AG04450 (cell line): ENCODE measurements around the gene MYO18A. TPM values are rescaled to one million over a fixed set of nuclear protein-coding genes. Genes with fewer than 3 reads are reported as not detected.
"Not testable (repeated sequence)": the region's sequence is repeated elsewhere in the genome, so short reads cannot be mapped to it uniquely, and the experiment has no call there.

Experiments
- CTCF ChIA-PET: fragments of 300-600, 350-600 bp; formaldehyde crosslinking; extraction: SDS; loops from one replicate; lab custom pipeline; 2022; ENCODE audit warnings: antibody characterized with exemption, inconsistent platforms; lab: Charles Lee
- POLR2A ChIA-PET: fragments of 350-600 bp; formaldehyde crosslinking; extraction: SDS; loops from one replicate; lab custom pipeline; 2021; ENCODE audit warnings: antibody characterized with exemption, inconsistent platforms; lab: Yijun Ruan, JAX
- DNase-seq: peaks from one replicate; pipeline ENCODE4 v3.0.0-alpha.2; 2011; ENCODE audit warnings: low read depth, low spot score
- H3K27ac ChIP-seq: one replicate; pipeline ENCODE4 v1.5.1; 2012; ENCODE audit warnings: low read depth, low read length, control low read depth
- H3K27me3 ChIP-seq: one replicate; pipeline ENCODE4 v1.6.0; 2012; ENCODE audit warnings: low read length; ENCODE audit not compliant: control insufficient read depth, insufficient read depth
- H3K4me3 ChIP-seq: 2 replicates; pipeline ENCODE4 v1.5.1; 2011; ENCODE audit warnings: mild to moderate bottlenecking, low read depth, low read length, control low read depth
- H3K9me3 ChIP-seq: 2 replicates; pipeline ENCODE4 v1.5.1; 2012; ENCODE audit warnings: low read length; ENCODE audit not compliant: control insufficient read depth, insufficient read depth
- polyA plus RNA-seq: library from polyadenylated mRNA; depleted of rRNA; stranded (reverse); fragments of >200 nt; gene quantifications from 2 replicates; pipeline ENCODE4 v1.2.3, GENCODE V29; 2011
- TF ChIP-seq, protein P1 (sequence below): IDR thresholded peaks from 2 replicates; pipeline ENCODE4 v1.5.1; 2011; ENCODE audit warnings: low read depth, low read length, control low read depth, inconsistent platforms

Gene MYO18A
- polyA plus RNA-seq, 1 experiment: 9.8 TPM

DNA sequence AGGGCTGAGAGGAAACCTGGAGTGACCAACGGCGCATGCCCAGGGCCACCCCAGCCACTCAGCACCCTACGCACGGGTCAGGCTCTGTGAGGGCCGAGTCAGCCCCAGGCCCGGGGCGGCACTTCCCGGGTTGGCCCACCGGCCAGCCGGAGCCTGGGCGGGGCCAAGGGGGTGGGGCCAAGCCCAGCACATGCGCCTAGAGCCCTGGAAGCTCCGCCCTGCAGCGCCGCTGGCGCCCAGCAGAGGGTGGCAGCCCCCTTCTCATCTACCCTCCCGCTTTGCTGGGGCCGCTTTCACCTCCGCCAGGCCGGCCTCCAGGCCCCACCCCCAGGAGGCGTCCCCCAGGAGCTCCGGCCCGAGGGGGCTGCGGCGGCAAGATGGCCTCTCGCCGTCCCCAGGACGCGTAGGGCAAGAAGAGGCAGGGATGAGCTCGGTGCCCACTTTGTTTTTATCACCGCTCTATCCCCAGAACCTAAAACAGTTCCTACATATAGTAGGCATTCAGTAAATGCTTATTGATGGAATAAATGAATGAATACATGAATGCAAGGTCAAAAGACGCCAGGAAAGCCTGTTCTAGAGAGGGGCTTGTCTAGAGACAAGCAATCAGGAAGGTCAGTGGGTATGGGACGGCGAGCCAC lies 31.3 kb downstream of the MYO18A start:
- Histone ChIP-seq H3K9me3 (no peaks in the 10 kb centered on the region), H3K27me3 (no peaks in the 10 kb centered on the region), H3K27ac (peak overlapping the region; percentile 47), H3K4me3 (peak overlapping the region; percentile 56)
- DNase-seq: peak; percentile 79
- TF ChIP-seq, protein P1, sequence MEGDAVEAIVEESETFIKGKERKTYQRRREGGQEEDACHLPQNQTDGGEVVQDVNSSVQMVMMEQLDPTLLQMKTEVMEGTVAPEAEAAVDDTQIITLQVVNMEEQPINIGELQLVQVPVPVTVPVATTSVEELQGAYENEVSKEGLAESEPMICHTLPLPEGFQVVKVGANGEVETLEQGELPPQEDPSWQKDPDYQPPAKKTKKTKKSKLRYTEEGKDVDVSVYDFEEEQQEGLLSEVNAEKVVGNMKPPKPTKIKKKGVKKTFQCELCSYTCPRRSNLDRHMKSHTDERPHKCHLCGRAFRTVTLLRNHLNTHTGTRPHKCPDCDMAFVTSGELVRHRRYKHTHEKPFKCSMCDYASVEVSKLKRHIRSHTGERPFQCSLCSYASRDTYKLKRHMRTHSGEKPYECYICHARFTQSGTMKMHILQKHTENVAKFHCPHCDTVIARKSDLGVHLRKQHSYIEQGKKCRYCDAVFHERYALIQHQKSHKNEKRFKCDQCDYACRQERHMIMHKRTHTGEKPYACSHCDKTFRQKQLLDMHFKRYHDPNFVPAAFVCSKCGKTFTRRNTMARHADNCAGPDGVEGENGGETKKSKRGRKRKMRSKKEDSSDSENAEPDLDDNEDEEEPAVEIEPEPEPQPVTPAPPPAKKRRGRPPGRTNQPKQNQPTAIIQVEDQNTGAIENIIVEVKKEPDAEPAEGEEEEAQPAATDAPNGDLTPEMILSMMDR: peak; percentile 88
- ChIA-PET CTCF (interaction anchor here (0.6 to 8.7 kb wide), 40 partner anchors 9 to 442 kb away, joined by 3 to 166 read pairs (median 6); partner anchors contain the start of genes MYO18A and NUFIP2), POLR2A (interaction anchor here (0.6 to 1.7 kb wide), 13 partner anchors 9 to 145 kb away, joined by 3 to 16 read pairs (median 5); partner anchors contain the start of genes MYO18A and NUFIP2)

DNA sequence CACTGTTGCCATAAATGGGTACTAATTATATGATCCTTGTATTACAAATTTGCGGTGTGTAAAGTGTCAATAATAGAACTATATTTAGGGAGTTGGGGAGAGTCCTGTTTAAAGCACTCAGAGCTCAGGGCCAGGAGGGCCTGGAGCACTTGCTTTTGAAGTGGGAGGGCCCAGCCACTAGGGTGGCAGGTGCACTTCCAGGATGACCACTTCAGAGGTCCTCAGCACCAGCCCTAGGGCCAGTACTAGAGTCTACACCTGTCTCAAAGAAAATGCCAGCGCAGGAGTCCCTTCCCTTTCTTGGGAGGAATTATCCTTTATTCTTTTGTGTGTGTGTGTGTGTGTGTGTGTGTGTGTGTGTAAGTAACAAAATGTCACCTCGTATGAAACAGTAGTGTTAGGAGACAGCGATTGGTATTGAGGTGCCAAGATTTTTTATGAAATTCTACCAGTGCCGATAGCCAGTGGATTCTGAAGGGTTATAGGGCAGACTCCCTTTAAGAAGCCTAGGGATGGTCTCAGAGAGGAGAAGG lies 31.9 kb downstream of the MYO18A start:
- DNase-seq: no peak
- TF ChIP-seq, protein P1: no peak
- CTCF ChIA-PET: interaction anchor here (0.6 to 8.7 kb wide), 29 partner anchors 10 to 443 kb away, joined by 3 to 166 read pairs (median 6); partner anchors contain the start of genes MYO18A and NUFIP2
- Histone ChIP-seq H3K27me3 (no peaks in the 10 kb centered on the region), H3K9me3 (no peaks in the 10 kb centered on the region), H3K4me3 (peak overlapping the region; percentile 43), H3K27ac (peak overlapping the region; percentile 47)
- POLR2A ChIA-PET: interaction anchor here (0.6 to 1.7 kb wide), 12 partner anchors 8 to 146 kb away, joined by 3 to 16 read pairs (median 4); partner anchors contain the start of genes MYO18A and NUFIP2

DNA sequence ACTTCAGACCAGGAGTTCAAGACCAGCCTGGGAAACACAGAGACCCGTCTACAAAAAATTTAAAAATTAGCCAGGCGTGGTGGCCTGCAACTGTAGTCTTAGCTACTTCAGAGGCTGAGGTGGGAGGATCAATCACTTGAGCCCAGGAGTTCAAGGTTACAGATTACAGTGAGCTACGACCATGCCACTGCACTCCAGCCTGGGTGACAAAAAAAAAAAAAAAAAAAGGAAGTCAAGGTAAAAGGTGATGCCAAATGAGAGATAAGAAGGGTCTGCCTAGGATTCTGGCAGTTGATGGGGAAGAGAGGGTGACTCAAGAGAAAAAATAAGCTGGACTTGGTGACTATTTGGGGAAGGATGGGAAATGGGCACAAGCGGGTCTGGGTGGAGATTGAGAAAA lies 32.5 kb downstream of the MYO18A start:
- ChIA-PET CTCF (interaction anchor here (0.6 to 8.7 kb wide), 16 partner anchors 9 to 222 kb away, joined by 3 to 166 read pairs (median 6); partner anchors contain the start of gene MYO18A), POLR2A (interaction anchor here (0.6 to 1.7 kb wide), 5 partner anchors 20 to 146 kb away, joined by 4 to 16 read pairs (median 5); partner anchors contain the start of genes MYO18A and NUFIP2)
- H3K9me3 ChIP-seq: no peaks in the 10 kb centered on the region
- DNase-seq: no peak
- no peak overlapping the region for H3K27ac ChIP-seq
- H3K27me3 ChIP-seq: no peaks in the 10 kb centered on the region
- TF ChIP-seq, protein P1: no peak
- H3K4me3 ChIP-seq: no peak overlapping the region

DNA sequence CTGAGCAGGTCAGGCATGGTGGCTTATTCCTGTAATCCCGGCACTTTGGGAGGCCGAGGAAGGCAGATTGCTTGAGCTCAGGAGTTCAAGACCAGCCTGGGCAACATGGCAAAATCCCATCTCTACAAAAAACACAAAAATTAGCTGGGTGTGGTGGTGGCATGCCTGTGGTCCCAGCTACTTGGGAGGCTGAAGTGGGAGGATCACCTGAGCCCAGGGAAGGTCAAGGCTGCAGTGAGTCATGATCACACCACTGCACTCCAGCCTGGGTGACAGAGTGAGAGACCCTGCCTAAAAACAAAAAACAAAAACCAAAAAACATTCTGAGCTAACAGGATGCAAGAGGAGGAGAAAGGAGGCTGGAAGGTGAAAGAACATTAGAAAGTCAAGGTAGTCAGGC lies 33.0 kb downstream of the MYO18A start:
- H3K27me3 ChIP-seq, H3K4me3 ChIP-seq, DNase-seq, POLR2A ChIA-PET, H3K27ac ChIP-seq, H3K9me3 ChIP-seq: not testable (repeated sequence)
- CTCF ChIA-PET: interaction anchor here (0.6 to 8.7 kb wide), 14 partner anchors 9 to 182 kb away, joined by 3 to 166 read pairs (median 8); partner anchors contain the start of gene MYO18A

DNA sequence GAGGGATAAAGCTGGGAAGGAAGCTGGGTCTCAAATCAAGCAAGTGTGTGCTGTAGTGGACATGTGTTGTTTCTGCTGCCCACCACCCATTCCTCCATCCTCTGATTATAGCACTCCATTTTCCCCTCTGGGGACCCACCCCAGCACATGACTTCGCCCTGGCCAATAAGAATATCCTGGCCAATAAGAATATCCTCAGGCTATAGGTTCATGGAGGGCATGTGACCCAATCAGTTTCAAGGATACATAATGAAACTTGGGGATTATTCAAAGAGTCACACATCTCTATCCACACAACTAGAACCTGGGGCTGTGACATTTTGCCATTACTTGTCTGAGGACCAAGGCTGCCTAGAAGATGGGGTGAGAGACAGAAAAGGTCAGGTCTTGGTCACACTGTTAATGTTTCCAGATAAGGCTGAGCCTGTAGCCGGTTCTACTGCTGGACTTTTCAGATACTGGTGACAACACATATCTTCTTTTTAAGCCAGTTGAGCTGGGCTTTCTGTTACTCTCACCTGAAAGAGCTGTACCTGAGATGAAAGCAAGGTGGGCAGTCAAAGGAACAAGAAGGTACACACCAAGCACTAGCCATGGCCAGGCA lies 33.7 kb downstream of the MYO18A start:
- ChIA-PET CTCF (interaction anchor here (0.6 to 8.7 kb wide), 15 partner anchors 13 to 224 kb away, joined by 3 to 166 read pairs (median 6); partner anchors contain the start of gene MYO18A), POLR2A (interaction anchor here (1.4 kb wide), 1 partner anchor 148 kb away, joined by 5 read pairs; the partner anchor contains the start of gene NUFIP2)
- DNase-seq: no peak
- no peak overlapping the region for H3K4me3 ChIP-seq
- TF ChIP-seq, protein P1: no peak
- H3K9me3 ChIP-seq: no peaks in the 10 kb centered on the region
- no peak overlapping the region for H3K27ac ChIP-seq
- no peaks in the 10 kb centered on the region for H3K27me3 ChIP-seq
